K562 (cell line): ENCODE measurements around the gene ARHGAP28. TPM values are rescaled to one million over a fixed set of nuclear protein-coding genes. Genes with fewer than 3 reads are reported as not detected.

Experiments used
- ATAC-seq: fragments of 200-7000 bp; cut with Tn5 transposase; 3 replicates; pipeline ENCODE4 v1.9.1; 2020; ENCODE audit warnings: moderate library complexity
- BruUV-seq: library from RNA; stranded (reverse); fragments of 400-500 nt; replicated peaks from 2 replicates; lab custom pipeline; 2021; lab: Mats Ljungman, UMichigan
- CTCF ChIA-PET: fragments of 300-600 bp; formaldehyde crosslinking; extraction: SDS; loops from one replicate; lab custom pipeline; 2021; ENCODE audit warnings: low intra/inter-chr PET ratio; lab: Yijun Ruan, JAX
- POLR2A ChIA-PET: fragments of 300-600, 350-650 bp; sonication (Branson Sonifier 250); formaldehyde crosslinking; extraction: SDS; loops from one replicate; lab custom pipeline; 2021; ENCODE audit warnings: antibody characterized with exemption, inconsistent platforms; lab: Yijun Ruan, JAX
- DNase-seq, 4 experiments: peaks; one replicate each; pipeline versions ENCODE4 v3.0.0 to v3.0.0-alpha.2; 2011 to 2018; ENCODE audit warnings: low spot score in 3 of 4, mixed read lengths in 3 of 4; ENCODE audit errors: extremely low read depth in 1 of 4
- FAIRE-seq: peaks from 2 replicates; lab custom pipeline; 2011; peaks lifted over from hg19 to GRCh38; lab: Jason Lieb, UNC
- H2AFZ ChIP-seq: 2 replicates; pipeline ENCODE4 v1.6.0; 2011; ENCODE audit warnings: low read depth, low read length, control low read depth, inconsistent platforms
- H3K27ac ChIP-seq: fragments of 200-600 bp; 3 replicates; pipeline ENCODE4 v1.8.0; 2011; ENCODE audit warnings: low read depth, mild to moderate bottlenecking, control low read depth, inconsistent platforms, low read length, moderate library complexity, mixed read lengths; ENCODE audit errors: extremely low read depth
- H3K27me3 ChIP-seq, 2 experiments: fragments of 300-600 bp in 1 of 2; 2 replicates in 1 of 2; 3 replicates in 1 of 2; pipeline versions ENCODE4 v1.6.0 to v1.8.0; 2011; ENCODE audit warnings: inconsistent platforms in 2 of 2, low read length in 2 of 2, mild to moderate bottlenecking in 1 of 2, mixed read lengths in 1 of 2, moderate library complexity in 1 of 2; ENCODE audit not compliant: control insufficient read depth in 2 of 2, insufficient read depth in 2 of 2
- H3K36me3 ChIP-seq: fragments of 300-600 bp; 3 replicates; pipeline ENCODE4 v1.8.0; 2011; ENCODE audit warnings: mild to moderate bottlenecking, low read length, inconsistent platforms; ENCODE audit not compliant: control insufficient read depth, insufficient read depth
- H3K4me1 ChIP-seq, 2 experiments: fragments of 200-600 bp in 1 of 2; replicated peaks in 1 of 2; 2 replicates in 1 of 2; 3 replicates in 1 of 2; pipeline versions ENCODE4 v1.5.1 to v1.8.0; 2011; ENCODE audit warnings: inconsistent platforms in 2 of 2, low read length in 2 of 2, mild to moderate bottlenecking in 1 of 2, mixed read lengths in 1 of 2, moderate library complexity in 1 of 2; ENCODE audit not compliant: control insufficient read depth in 2 of 2, insufficient read depth in 2 of 2
- H3K4me2 ChIP-seq: 2 replicates; pipeline ENCODE4 v1.6.1; 2011; ENCODE audit warnings: low read length, control low read depth, inconsistent platforms, mixed read lengths; ENCODE audit not compliant: insufficient read depth
- H3K4me3 ChIP-seq: fragments of 200-600 bp; sonication (generic), shearing (Covaris generic); 2 replicates; pipeline ENCODE4 v1.5.1; 2016; ENCODE audit warnings: control low read depth, inconsistent platforms
- H3K79me2 ChIP-seq: fragments of 200-600 bp; 3 replicates; pipeline ENCODE4 v1.8.0; 2011; ENCODE audit warnings: low read length, inconsistent platforms; ENCODE audit not compliant: control insufficient read depth, insufficient read depth
- H3K9ac ChIP-seq, 2 experiments: 2 replicates each; pipeline versions ENCODE4 v1.6.0 to v1.6.1; 2011; ENCODE audit warnings: low read depth in 2 of 2, low read length in 2 of 2, control low read depth in 1 of 2, inconsistent platforms in 1 of 2, mild to moderate bottlenecking in 1 of 2, mixed read lengths in 1 of 2; ENCODE audit not compliant: insufficient read depth in 1 of 2
- H3K9me1 ChIP-seq: one replicate; pipeline ENCODE4 v1.6.0; 2011; ENCODE audit warnings: inconsistent platforms, mild to moderate bottlenecking, low read length, moderate library complexity; ENCODE audit not compliant: control insufficient read depth, insufficient read depth
- H3K9me3 ChIP-seq: replicated peaks from 2 replicates; pipeline ENCODE4 v1.5.1; 2011; ENCODE audit warnings: low read depth, low read length, inconsistent platforms; ENCODE audit not compliant: control insufficient read depth, insufficient read depth
- H4K20me1 ChIP-seq: replicated peaks from 2 replicates; pipeline ENCODE4 v1.6.1; 2011; ENCODE audit warnings: low read length, inconsistent platforms, mixed read lengths; ENCODE audit not compliant: control insufficient read depth, insufficient read depth
- ETV1 ChIP-seq: fragments of 450-650 bp; conservative IDR thresholded peaks from 2 replicates; pipeline ENCODE4 v1.6.1; 2016; ENCODE audit warnings: missing genetic modification characterization, control low read depth, low read depth, missing compliant biosample characterization
- FOS ChIP-seq: IDR thresholded peaks from 3 replicates; pipeline ENCODE4 v1.6.1; 2011; ENCODE audit not compliant: insufficient read length; ENCODE audit errors: extremely low read depth
- GATAD2A ChIP-seq: fragments of 450-650 bp; IDR thresholded peaks from 2 replicates; pipeline ENCODE4 v1.6.1; 2017
- HMG20B ChIP-seq: fragments of 250-450 bp; sonication (Bioruptor Pico); IDR thresholded peaks from 2 replicates; pipeline ENCODE4 v1.5.0; 2021; ENCODE audit warnings: mild to moderate bottlenecking
- LEF1 ChIP-seq: fragments of 450-650 bp; IDR thresholded peaks from 2 replicates; pipeline ENCODE4 v1.6.1; 2016; ENCODE audit warnings: mild to moderate bottlenecking
- NR0B1 ChIP-seq: fragments of 450-650 bp; IDR thresholded peaks from one replicate; pipeline ENCODE4 v1.6.1; 2018; ENCODE audit warnings: mild to moderate bottlenecking, moderate library complexity; ENCODE audit not compliant: partially characterized antibody
- PURB ChIP-seq: sonication (generic); formaldehyde crosslinking; IDR thresholded peaks from 2 replicates; pipeline ENCODE4 v1.9.0; 2021; ENCODE audit warnings: low read depth, mild to moderate bottlenecking, missing genetic modification reagents
- SMARCA4 ChIP-seq: fragments of 450-650 bp; IDR thresholded peaks from 2 replicates; pipeline ENCODE4 v1.6.1; 2016
- SMARCE1 ChIP-seq: fragments of 450-650 bp; IDR thresholded peaks from 2 replicates; pipeline ENCODE4 v1.7.1; 2016; ENCODE audit warnings: mild to moderate bottlenecking
- ZBTB11 ChIP-seq, 3 experiments: fragments of 200-800 bp in 1 of 3; fragments of 250-450 bp in 1 of 3; fragments of 450-650 bp in 1 of 3; sonication (Bioruptor Pico) in 1 of 3; sonication (Bioruptor generic) in 1 of 3; formaldehyde crosslinking in 1 of 3; IDR thresholded peaks; 2 replicates each; pipeline versions ENCODE4 v1.6.1 to v1.8.0; 2016 to 2022; ENCODE audit warnings: mild to moderate bottlenecking in 2 of 3, missing genetic modification characterization in 2 of 3, missing compliant biosample characterization in 1 of 3, moderate library complexity in 1 of 3
- ZNF184 ChIP-seq: sonication (generic); formaldehyde crosslinking; IDR thresholded peaks from 2 replicates; pipeline ENCODE4 v1.5.0; 2020; ENCODE audit warnings: missing genetic modification reagents
- ZNF253 ChIP-seq: fragments of 250-450 bp; sonication (Bioruptor Pico); conservative IDR thresholded peaks from 2 replicates; pipeline ENCODE4 v1.6.1; 2021; ENCODE audit warnings: mild to moderate bottlenecking
- WGBS: fragments of 100-300 bp; shearing (Covaris generic); methylation state at CpG from one replicate; pipeline ENCODE4 v1.1.6; 2016; ENCODE audit warnings: low coverage, mixed read lengths; ENCODE audit not compliant: insufficient coverage; ENCODE audit errors: missing lambda C conversion rate; 5-methylcytosine and 5-hydroxymethylcytosine counted together
- in situ Hi-C: fragments of 300-500 bp; cut with MboI; formaldehyde crosslinking; loops from 4 replicates; pipeline ENCODE4 v1.15.0; 2018; ENCODE audit warnings: inconsistent platforms, mixed read lengths
- intact Hi-C: fragments of 100-400 bp; cut with micrococcal nuclease; formaldehyde crosslinking; loops from 2 replicates; pipeline ENCODE4 v1.14.2; 2022
- polyA plus RNA-seq, 8 experiments: library from polyadenylated mRNA; depleted of rRNA in 4 of 8; stranded (reverse) in 5 of 8; unstranded in 3 of 8; fragments of >200 nt; fragmentation: Nextera tagmentation in 2 of 8; fragmentation: Illumina TruSeq in 1 of 8; extraction: Ambion mirVana in 2 of 8; extraction: Trizol in 1 of 8; gene quantifications; 2 replicates each; pipeline versions ENCODE4 v1.2.1 to v1.2.3, GENCODE V29; 2011 to 2014; ENCODE audit warnings: inconsistent platforms in 1 of 8, missing spikeins in 1 of 8
- total RNA-seq, 7 experiments: library from RNA; depleted of rRNA in 6 of 7; stranded (reverse); fragments of >200 nt in 6 of 7; fragmentation: Illumina TruSeq in 2 of 7; extraction: Trizol in 2 of 7; gene quantifications; 2 replicates each; pipeline versions ENCODE4 v1.2.1 to v1.2.3, GENCODE V29; 2011 to 2021; ENCODE audit warnings: low replicate concordance in 1 of 7
- TF ChIP-seq, protein P1 (sequence below): sonication (generic); formaldehyde crosslinking; IDR thresholded peaks from 2 replicates; pipeline ENCODE4 v1.8.1; 2023; ENCODE audit warnings: mild to moderate bottlenecking, missing genetic modification reagents, moderate library complexity
- TF ChIP-seq, protein P2 (sequence below): sonication (generic); formaldehyde crosslinking; IDR thresholded peaks from 2 replicates; pipeline ENCODE4 v1.8.0; 2022; ENCODE audit warnings: mild to moderate bottlenecking, missing genetic modification reagents

ARHGAP28 gene
- total and polyA plus RNA-seq, 9 of the 15 experiments (the other 6 are each of a cell fraction or from before 2014, with no cell fraction given) = 0.93 to 5.9 (median 5.0) TPM

DNA sequence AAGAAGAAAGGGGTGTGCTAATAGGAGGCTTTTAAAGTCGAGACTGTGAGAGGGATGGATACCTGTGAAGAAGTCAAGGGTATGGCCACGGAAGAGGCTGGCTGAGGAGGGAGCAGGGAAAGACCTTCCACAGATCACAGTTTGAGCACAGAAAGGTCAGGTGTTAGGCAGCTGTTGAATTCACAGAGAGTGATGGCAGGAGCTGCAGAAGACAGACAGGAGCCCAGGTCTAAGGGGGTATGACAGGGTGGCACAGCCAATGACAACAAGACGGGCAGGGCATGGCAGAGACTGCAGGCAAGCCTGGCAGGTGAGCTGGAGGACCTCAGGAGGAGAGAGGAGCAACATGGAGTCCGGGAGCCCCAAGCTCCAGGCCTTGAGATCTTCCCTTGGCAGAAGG, 225.0 kb downstream of the ARHGAP28 start:
- H3K4me2 ChIP-seq = no peak overlapping the region
- intact Hi-C loops = no loop called here
- no peaks in the 10 kb centered on the region; a peak in 1 of 5 replicates for H3K4me1 ChIP-seq
- no peaks in the 10 kb centered on the region for H3K79me2 ChIP-seq
- in situ Hi-C loops = no loop called here
- CTCF ChIA-PET = no interaction called here
- BruUV-seq = no TSS peak
- no peaks in the 10 kb centered on the region for H3K36me3 ChIP-seq
- no peak overlapping the region for H2AFZ ChIP-seq
- H3K9me3 ChIP-seq = no peaks in the 10 kb centered on the region
- POLR2A ChIA-PET = no interaction called here
- 0% methylated on average over 4 of the region's 4 CpGs for WGBS
- H3K9ac ChIP-seq = no peak overlapping the region
- no peak overlapping the region for H3K27ac ChIP-seq
- no peak overlapping the region for H3K4me3 ChIP-seq
- no peaks in the 10 kb centered on the region for H3K9me1 ChIP-seq
- no peak for ATAC-seq
- no peak for FAIRE-seq
- H3K27me3 ChIP-seq = peaks cover 57 to 78% of the 10 kb centered on the region in 2 experiments
- no peak for DNase-seq
- no peaks in the 10 kb centered on the region; the same call in 1 of the 2 replicates for H4K20me1 ChIP-seq
- TF ChIP-seq, protein P1, sequence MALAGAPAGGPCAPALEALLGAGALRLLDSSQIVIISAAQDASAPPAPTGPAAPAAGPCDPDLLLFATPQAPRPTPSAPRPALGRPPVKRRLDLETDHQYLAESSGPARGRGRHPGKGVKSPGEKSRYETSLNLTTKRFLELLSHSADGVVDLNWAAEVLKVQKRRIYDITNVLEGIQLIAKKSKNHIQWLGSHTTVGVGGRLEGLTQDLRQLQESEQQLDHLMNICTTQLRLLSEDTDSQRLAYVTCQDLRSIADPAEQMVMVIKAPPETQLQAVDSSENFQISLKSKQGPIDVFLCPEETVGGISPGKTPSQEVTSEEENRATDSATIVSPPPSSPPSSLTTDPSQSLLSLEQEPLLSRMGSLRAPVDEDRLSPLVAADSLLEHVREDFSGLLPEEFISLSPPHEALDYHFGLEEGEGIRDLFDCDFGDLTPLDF = no peak
- TF ChIP-seq NR0B1 (no peak), HMG20B (no peak), ZNF253 (CRISPR knock-in tag) (no peak), LEF1 (no peak), SMARCE1 (no peak), FOS (no peak), ZBTB11 (CRISPR knock-in tag; IDR thresholded peaks at IDR 0.05) (no peak), PURB (CRISPR knock-in tag) (no peak), ZNF184 (no peak), SMARCA4 (no peak), GATAD2A (no peak), ETV1 (no peak)
- TF ChIP-seq, protein P2, sequence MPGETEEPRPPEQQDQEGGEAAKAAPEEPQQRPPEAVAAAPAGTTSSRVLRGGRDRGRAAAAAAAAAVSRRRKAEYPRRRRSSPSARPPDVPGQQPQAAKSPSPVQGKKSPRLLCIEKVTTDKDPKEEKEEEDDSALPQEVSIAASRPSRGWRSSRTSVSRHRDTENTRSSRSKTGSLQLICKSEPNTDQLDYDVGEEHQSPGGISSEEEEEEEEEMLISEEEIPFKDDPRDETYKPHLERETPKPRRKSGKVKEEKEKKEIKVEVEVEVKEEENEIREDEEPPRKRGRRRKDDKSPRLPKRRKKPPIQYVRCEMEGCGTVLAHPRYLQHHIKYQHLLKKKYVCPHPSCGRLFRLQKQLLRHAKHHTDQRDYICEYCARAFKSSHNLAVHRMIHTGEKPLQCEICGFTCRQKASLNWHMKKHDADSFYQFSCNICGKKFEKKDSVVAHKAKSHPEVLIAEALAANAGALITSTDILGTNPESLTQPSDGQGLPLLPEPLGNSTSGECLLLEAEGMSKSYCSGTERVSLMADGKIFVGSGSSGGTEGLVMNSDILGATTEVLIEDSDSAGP (CRISPR knock-in tag) = no peak
